Activated CD4-positive, alpha-beta T cell treated with anti-CD3 and anti-CD28 coated beads, Interleukin-2, amount 50 U/mL, for 4 hours (primary cell): Measurements from ENCODE around the gene PLEKHG4B.
"Not testable (repeated sequence)": the region's sequence is repeated elsewhere in the genome, so short reads cannot be mapped to it uniquely, and the experiment has no call there.

ENCODE experiments used
- DNase-seq, 2 experiments: peaks; one replicate each; pipeline ENCODE4 v3.0.0-alpha.2; 2020

PLEKHG4B gene

GRCh38 chr5:234450-234849 lies 142.5 kb downstream of the PLEKHG4B start:
- DNase-seq, result no peak

DNA sequence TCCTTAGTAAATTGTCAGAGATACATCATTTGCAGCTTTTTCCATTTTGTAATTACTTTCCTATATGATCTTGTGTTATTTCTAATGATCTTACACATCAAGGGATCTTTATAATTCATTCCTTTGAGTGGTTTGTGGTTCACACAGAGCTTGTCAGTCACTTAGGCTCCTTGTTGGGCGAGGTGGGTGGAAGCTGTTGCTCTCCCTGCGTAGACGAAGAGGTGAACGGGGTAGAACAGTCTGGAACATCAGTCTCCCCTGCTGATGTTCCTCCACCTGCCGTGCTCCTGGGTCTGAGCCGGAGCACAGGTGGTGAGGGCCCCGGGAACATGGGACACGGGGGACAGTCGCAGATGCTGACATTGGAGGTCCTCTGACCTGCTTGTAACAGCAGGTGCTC lies 143.6 kb downstream of the PLEKHG4B start:
- DNase-seq, result not testable (repeated sequence)

DNA sequence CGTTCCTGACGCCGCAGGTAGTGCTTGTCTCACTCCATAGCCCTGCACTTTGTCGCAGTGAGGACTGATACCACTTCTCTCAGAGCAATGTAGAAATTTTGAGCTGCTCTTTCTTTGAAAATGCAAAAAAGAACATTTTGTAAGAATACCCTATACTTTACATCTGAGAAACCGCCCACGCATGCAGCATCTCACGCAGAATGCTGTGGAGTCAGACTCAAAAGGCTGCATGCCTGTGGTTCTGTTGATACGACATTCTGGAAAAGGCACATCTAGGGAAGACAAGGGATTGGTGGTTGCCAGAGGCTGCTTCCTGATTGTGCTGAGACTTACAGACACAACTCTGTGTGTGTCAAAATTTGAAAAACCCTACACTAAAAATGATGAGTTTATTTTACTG lies 146.0 kb downstream of the PLEKHG4B start:
- not testable (repeated sequence) for DNase-seq
